GM19372 (cell line): ENCODE data around the gene CRYBB2.
"Not testable (repeated sequence)": the region's sequence is repeated elsewhere in the genome, so short reads cannot be mapped to it uniquely, and the experiment has no call there.

Source experiments
- ATAC-seq: cut with Tn5 transposase; IDR thresholded peaks from one replicate; pipeline ENCODE4 v1.9.1; 2021; ENCODE audit warnings: mild to moderate bottlenecking, low read depth, moderate library complexity; ENCODE audit not compliant: unreplicated experiment

CRYBB2 gene

DNA sequence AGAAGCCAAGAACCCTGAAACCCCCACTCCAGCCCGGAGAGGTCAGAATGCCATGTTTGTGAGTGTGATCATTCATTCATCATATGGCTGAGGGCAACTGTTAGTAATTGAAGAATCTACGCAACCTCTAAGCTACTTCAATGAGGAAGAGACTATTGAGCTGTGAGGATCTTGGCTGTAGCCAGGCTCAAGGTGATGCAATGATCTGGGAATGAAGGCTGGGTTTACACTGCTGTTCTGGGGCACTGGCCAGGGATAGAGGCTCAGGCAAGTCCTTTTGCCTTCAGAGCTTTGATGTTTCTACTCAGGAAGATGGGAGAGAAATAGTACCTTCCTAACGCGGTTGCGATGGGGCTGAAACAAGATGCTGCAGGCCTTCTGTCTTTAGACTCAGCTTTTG, 12.9 kb downstream of the CRYBB2 start:
- no peak for ATAC-seq

DNA sequence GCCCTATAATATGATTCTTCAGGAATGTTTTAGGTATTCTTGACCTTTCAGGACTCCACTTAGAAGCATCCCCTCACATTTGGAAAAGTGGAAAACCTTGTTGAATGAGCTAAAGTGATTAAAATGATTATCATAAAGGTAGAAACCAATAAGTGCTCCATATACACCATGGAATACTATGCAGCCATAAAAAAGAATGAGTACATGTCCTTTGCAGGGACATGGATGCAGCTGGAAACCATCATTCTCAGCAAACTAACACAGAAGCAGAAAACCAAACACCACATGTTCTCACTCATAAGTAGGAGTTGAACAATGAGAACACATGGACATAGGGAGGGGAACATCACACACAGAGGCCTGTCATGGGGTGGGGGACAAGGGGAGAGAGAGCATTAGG, 14.3 kb downstream of the CRYBB2 start:
- ATAC-seq = not testable (repeated sequence)

DNA sequence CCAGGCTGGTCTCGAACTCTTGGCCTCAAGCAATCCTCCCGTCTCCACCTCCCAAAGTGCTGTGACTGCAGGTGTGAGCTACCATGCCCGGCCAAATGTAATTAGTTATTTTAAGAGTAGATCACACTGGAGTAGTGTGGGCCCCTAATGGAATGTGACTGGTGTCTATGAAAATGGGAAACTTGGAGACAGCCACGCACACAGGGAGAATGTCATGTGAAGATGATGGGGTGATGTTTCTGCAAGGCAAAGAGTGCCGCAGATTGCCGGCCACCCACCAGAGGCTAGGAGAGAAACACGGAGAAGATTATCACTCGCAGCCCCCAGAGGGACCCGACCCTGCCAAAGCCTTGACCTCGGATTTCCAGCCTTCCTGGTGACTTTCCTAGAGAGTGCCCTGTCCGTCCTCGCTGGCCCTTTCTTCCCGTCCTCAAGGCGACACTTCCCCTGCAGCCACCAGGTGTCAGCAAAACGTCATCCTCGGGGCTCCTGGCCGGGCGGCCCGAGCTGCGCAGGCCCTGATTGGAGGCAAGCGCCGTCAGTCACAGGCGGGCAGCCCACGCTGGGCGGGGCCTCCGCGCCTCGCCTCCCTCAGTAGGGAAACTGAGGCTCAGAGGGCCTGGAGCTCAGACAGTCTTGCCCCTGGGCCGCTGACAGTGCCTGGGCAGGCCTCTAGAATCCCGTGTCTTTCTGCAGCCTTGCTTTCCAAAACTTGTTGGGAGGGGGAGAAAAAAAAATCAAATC, 16.3 kb downstream of the CRYBB2 start:
- no peak for ATAC-seq

DNA sequence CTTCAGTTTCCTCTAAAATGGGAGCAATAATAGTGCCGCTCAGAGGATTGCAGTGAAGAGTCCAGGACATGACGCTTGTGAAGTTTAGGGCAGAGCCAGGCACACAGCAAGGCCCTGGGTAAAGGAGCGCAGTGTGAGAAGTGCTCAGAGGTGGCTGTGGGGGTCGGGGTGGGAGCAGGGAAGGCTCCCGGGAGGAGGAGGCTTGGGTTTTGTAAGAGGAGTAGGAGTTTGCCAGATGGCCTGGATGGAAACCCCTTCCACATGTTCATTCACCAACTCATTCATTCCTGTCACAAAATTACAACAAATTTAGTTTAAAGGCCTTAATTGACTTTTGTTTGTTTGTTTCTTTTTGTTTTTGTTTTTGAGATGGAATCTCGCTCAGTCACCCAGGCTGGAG, 17.0 kb downstream of the CRYBB2 start:
- no peak for ATAC-seq

DNA sequence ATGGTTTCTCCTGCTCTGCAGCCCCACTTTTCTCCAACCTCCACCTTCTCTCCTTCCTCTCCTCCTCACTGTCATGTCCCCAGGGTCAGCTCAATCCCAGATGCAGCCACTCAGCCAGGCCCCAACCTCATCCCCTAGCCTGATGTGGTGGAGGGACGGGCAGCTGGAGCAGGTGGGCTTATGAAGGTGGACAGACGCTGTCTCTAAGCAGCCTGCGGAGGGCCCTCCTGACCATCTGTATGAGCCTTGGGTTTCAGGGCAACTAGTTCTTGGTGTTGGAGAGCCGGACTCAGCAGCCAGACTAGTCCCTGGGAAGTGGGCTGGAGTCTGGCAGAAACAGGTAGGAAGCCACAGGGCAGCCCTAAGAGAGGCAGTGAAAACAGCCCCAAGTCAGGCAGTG, 18.1 kb downstream of the CRYBB2 start:
- ATAC-seq = no peak

DNA sequence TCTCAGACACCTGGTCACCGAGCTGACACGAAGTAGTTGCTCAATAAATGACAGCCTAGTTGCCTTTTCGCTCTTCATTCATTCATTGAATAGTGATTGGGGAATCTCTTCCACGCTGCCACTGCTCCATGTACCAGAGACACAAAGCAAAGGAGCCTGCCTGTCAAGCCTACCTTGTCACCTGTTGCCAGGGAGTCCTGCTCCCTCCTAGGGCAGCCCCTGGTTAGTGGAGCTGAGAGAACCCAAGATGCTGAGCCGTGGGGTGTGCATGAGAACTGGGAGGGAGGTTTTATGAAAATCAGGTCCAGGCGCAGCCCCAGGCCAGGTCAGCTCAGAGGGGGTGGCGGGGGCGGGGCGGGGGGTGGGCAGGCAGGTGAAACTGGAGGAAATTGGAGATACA, 18.6 kb downstream of the CRYBB2 start:
- not testable (repeated sequence) for ATAC-seq

DNA sequence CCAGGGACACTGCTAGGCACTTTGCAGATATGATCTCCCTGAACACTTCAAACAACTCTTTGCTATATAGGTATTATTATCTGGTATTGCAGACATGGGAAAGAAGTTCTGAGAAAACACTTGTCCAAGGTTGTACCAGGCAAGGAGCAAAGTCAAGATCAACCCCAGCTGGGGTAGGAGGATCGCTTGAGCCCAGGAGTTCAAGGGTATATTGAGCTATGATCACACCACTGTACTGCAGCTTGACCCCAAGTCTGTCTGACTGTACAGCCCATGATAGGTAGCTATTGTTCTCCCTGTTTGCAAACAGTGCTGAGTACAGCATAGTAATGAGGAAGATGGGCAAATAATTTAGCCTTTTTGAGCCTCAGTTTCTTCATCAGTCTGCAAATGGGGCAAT, 35.7 kb downstream of the CRYBB2 start:
- not testable (repeated sequence) for ATAC-seq

DNA sequence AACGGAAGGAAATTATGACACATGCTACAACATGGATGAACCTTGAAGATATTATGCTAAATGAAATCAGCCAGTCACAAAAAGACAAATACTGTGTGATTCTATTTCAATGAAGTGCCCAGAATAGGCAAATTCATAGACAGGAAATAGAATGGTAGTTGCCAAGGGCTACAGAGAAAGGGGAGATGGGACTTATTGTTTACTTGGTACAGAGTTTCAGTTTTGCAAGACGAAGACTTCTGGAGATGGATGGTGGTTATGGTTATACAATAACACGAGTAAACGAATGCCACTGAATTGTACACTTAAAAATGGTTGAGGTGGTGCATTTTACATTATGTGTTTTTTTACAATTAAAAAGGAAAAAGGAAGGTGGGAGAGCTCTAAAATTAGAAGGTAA, 48.1 kb downstream of the CRYBB2 start:
- not testable (repeated sequence) for ATAC-seq

DNA sequence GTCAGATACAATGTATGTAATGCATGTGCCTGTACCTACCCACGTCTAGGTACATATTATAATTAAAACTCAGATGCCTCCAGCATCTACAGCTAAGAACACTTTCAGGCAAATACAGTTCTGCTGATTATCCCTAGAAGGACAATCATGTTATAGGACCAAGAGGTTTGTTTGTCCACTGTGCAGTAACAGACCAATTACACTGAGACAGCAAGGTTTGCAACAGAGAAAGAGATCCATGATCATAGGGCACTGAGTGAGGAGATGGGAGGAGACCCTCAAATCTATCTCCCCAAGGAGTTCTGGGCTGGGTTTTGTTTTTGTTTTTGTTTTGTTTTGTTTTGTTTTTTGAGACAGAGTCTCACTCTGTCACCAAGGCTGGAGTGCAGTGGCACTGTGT, 49.5 kb downstream of the CRYBB2 start:
- not testable (repeated sequence) for ATAC-seq

DNA sequence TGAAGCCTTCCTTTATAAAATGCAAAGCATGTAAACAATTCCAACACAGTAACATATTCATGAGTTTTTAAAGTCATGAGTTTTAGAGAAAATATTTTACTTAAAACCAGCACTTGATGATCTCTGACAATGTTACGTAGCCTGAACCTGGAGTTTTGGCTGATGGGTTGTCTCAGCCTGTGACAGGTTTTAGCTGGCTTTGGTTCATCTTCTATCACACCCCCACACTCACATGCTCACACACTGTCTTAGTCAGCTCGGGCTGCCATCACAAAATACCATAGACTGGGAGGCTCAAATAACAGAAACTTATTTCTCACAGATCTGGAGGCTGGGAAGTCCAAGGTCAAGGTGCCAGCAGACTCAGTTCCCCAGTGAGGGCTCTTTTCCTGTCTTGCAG, 50.6 kb downstream of the CRYBB2 start:
- not testable (repeated sequence) for ATAC-seq

DNA sequence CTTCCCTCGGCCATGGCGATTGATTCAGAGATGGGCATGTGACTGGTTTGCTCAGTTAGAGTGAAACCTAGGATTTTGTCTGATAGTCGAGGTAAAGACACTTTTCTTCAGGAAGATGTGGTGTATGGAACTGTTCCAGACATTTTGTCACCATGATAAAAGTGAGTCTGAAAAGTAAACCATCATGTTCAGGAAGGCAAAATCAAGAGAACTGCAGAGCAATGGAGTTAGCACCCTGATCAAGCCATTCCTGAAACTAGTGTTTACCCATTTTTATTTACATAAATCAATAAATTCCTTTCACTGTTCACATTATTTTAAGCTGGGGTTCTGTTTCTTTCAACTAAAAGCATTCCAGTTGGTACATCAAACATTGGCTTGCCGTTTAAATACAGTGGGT, 53.8 kb downstream of the CRYBB2 start:
- ATAC-seq = not testable (repeated sequence)

DNA sequence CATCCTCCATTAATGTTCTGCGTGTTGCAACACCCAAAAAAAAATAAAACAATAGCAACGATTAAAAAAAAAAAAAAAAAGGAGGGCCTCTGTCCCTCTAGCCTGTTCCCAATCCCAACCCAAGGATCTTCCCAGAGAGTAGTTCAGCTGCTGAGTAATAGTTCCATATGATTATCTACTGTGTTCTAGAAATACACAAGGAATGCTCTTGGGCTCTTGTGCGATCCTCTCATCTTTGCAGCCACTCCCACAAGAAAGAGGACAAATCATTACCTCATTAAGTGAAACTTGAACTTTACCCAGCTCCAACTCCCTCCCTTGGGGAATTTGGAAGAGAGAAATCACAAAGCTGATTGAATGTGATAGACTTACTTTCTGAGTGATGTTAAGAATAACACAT, 54.5 kb downstream of the CRYBB2 start:
- not testable (repeated sequence) for ATAC-seq

DNA sequence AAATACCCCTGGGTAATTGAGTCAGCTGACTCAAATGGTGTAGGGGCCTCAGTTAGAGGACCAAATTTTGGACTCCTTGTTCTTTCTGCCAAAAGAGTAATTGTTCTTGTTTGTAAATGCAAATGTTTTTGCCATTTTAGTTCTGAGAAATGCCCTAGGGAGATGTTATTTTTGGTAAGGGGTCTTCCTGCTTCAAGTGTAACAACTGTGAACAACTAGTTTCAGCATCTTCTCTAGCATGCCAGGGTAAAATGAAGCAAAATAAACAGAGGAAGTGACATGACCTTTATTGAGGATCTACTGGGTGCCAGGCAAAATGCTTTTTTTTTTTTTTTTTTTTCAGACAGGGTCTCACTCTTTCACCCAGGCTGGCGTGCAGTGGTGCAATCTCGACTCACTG, 60.7 kb downstream of the CRYBB2 start:
- ATAC-seq = not testable (repeated sequence)
